Stomach (tissue), 4 donors: Measurements from ENCODE around the gene CELF6.

Experiments
- POLR2A ChIP-seq, 4 donors: fragments of 450-650 bp; IDR thresholded peaks; one replicate each; pipeline ENCODE4 v1.6.1; 2016; ENCODE audit warnings: antibody characterized with exemption in 4 of 4, control low read depth in 2 of 4, mild to moderate bottlenecking in 1 of 4, moderate library complexity in 1 of 4
- POLR2AphosphoS5 ChIP-seq, 3 donors: sonication (generic); formaldehyde crosslinking; IDR thresholded peaks; one replicate each; pipeline ENCODE4 v1.6.1; 2016; ENCODE audit warnings: antibody characterized with exemption in 3 of 3
- TF ChIP-seq, protein P1 (sequence below), 7 experiments: fragments of 450-650 bp in 4 of 7; fragments of 200-600 bp in 3 of 7; sonication (generic) in 3 of 7; IDR thresholded peaks; one replicate each; pipeline ENCODE4 v1.5.1; 2016 to 2019; ENCODE audit warnings: antibody characterized with exemption in 7 of 7, control low read depth in 2 of 7, mild to moderate bottlenecking in 1 of 7

GRCh38 chr15:72344602-72345001, 24.6 kb upstream of the CELF6 start:
- TF ChIP-seq, protein P1, sequence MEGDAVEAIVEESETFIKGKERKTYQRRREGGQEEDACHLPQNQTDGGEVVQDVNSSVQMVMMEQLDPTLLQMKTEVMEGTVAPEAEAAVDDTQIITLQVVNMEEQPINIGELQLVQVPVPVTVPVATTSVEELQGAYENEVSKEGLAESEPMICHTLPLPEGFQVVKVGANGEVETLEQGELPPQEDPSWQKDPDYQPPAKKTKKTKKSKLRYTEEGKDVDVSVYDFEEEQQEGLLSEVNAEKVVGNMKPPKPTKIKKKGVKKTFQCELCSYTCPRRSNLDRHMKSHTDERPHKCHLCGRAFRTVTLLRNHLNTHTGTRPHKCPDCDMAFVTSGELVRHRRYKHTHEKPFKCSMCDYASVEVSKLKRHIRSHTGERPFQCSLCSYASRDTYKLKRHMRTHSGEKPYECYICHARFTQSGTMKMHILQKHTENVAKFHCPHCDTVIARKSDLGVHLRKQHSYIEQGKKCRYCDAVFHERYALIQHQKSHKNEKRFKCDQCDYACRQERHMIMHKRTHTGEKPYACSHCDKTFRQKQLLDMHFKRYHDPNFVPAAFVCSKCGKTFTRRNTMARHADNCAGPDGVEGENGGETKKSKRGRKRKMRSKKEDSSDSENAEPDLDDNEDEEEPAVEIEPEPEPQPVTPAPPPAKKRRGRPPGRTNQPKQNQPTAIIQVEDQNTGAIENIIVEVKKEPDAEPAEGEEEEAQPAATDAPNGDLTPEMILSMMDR (IDR thresholded peaks at IDR 0.05) = no peak
- no peak for TF ChIP-seq POLR2AphosphoS5 (IDR thresholded peaks at IDR 0.05)
- no peak for TF ChIP-seq POLR2A (IDR thresholded peaks at IDR 0.05)
